ENCODE results near the gene UBE2U.

The UBE2U gene

DNA sequence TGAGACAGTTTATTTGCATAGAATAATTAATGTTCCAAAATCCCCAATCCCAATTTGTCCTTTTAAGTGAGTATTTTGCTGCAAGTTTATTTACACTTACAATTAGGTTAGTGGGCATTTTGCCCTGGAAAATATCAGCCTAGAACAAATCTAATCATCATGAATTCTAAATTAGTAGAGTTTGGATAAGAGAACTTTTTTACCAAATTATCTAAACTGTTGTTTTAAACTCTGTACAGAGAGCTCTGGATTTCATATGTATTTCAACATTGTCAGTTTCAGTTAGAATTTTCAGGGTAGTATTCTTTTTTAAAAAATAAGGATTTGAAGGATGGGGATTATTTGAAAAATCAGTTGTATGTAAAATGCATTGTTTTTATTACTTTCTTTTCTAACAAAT is 27.8 kb upstream of the UBE2U start:
- H3K27me3 ChIP-seq (ENCODE audit: control insufficient read depth, insufficient read depth, low read length): no peaks in the 10 kb centered on the region
- no peak overlapping the region for H3K4me3 ChIP-seq (ENCODE audit: low read length)
- H3K9ac ChIP-seq (ENCODE audit: low read length): no peak overlapping the region
- peaks cover 8% of the 10 kb centered on the region for H3K4me1 ChIP-seq (ENCODE audit: control insufficient read depth, insufficient read depth, low read length)
- no peak overlapping the region for H3K27ac ChIP-seq (ENCODE audit: low read depth, low read length)
- peaks cover 4% of the 10 kb centered on the region for H3K36me3 ChIP-seq (ENCODE audit: control insufficient read depth, insufficient read depth, low read length)

- Histone ChIP-seq H3K27me3 (ENCODE audit: control insufficient read depth, insufficient read depth, low read length) (no peaks in the 10 kb centered on the region), H3K36me3 (ENCODE audit: control insufficient read depth, insufficient read depth, low read length) (peaks cover 4% of the 10 kb centered on the region), H3K4me3 (ENCODE audit: low read length) (no peak overlapping the region), H3K27ac (ENCODE audit: low read depth, low read length) (no peak overlapping the region), H3K4me1 (ENCODE audit: control insufficient read depth, insufficient read depth, low read length) (peaks cover 8% of the 10 kb centered on the region), H3K9ac (ENCODE audit: low read length) (no peak overlapping the region)
Observed at GRCh38 chr1:64176659-64177058, 26.8 kb upstream of the UBE2U start.

DNA sequence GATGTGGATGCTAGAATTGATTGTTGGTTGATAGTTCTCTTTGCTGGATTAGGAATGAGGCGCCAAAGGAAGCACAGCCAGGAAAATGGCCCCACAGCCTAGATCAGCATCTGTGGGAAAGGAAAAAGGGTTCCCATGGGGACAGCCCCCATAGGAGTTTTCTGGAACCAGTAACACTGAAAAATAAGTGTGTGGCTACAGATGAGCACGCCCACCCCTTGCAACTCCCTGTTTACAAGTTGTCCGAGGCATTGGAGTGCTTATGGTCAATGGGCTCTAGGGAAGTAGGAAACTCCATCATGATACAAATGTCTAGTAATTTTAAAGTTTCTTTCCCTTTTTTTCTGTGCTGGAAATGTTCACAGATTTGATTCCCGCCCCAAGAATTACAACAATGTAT is 23.8 kb upstream of the UBE2U start:
- H3K4me1 ChIP-seq (ENCODE audit: control insufficient read depth, insufficient read depth, low read length): no peaks in the 10 kb centered on the region
- H3K9ac ChIP-seq (ENCODE audit: low read length): no peak overlapping the region
- no peak overlapping the region for H3K27ac ChIP-seq (ENCODE audit: low read depth, low read length)
- H3K27me3 ChIP-seq (ENCODE audit: control insufficient read depth, insufficient read depth, low read length): no peaks in the 10 kb centered on the region
- H3K4me3 ChIP-seq (ENCODE audit: low read length): no peak overlapping the region
- H3K36me3 ChIP-seq (ENCODE audit: control insufficient read depth, insufficient read depth, low read length): peaks cover 4% of the 10 kb centered on the region

- Histone ChIP-seq H3K9ac (ENCODE audit: low read length) (no peak overlapping the region), H3K27me3 (ENCODE audit: control insufficient read depth, insufficient read depth, low read length) (no peaks in the 10 kb centered on the region), H3K27ac (ENCODE audit: low read depth, low read length) (no peak overlapping the region), H3K4me3 (ENCODE audit: low read length) (no peak overlapping the region), H3K36me3 (ENCODE audit: control insufficient read depth, insufficient read depth, low read length) (no peaks in the 10 kb centered on the region), H3K4me1 (ENCODE audit: control insufficient read depth, insufficient read depth, low read length) (no peaks in the 10 kb centered on the region)
Observed at GRCh38 chr1:64182207-64182606, 21.2 kb upstream of the UBE2U start.

DNA sequence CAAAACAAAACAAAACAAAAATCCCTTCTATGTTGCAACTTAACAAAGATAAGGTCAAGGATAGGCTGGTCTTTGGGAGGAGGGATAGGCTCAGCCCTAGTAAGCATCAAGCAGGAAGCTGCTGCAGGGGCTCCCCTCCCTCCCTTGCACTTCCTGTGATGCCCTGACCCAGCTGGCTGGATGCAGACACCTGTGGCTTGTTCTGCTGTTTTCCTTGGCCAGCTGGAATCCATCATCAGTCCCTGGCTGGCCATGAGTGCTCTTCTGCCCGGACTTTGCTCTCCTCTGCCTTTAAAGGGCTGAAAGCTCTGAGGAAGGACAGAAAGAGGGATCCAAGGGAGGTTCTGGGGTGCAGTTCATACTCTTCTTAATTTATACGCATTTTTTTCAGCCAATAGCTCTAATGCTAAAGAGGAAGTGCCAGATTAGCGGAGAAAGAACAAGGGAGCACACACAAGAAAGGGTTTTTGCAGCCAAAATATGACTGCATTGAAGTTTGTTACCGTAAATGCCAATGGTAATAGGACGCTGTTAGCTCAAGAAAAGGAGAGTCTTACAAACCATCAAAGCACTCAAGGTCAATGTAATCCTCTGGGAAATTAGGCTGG is 19.9 kb upstream of the UBE2U start:
- H3K27ac ChIP-seq (ENCODE audit: low read depth, low read length): no peak overlapping the region
- no peak overlapping the region for H3K9ac ChIP-seq (ENCODE audit: low read length)

DNA sequence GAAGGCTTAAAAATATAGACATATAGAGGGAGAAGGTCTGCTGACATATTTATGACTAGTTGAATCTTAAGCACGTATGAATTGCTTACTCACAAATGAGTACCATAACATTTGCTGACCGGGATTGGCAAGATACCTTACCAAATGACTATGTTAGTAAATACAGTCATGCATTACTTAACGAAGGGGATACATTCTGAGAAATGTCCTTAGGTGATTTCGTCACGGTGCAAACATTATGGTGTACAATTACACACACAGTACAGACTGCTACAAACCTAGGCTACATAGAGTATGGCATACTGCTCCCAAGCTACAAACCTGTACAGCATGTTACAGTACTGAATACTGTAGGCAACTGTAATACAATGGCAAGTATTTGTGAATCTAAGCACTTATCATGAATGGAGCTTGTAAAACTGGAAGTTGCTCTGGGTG is 19.4 kb upstream of the UBE2U start:
- no peak overlapping the region for H3K4me3 ChIP-seq (ENCODE audit: low read length)
- H3K36me3 ChIP-seq (ENCODE audit: control insufficient read depth, insufficient read depth, low read length): no peaks in the 10 kb centered on the region
- no peak overlapping the region for H3K27ac ChIP-seq (ENCODE audit: low read depth, low read length)
- H3K4me1 ChIP-seq (ENCODE audit: control insufficient read depth, insufficient read depth, low read length): no peaks in the 10 kb centered on the region
- no peak overlapping the region for H3K9ac ChIP-seq (ENCODE audit: low read length)
- H3K27me3 ChIP-seq (ENCODE audit: control insufficient read depth, insufficient read depth, low read length): no peaks in the 10 kb centered on the region

More for the DNA sequence above, 19.9 kb upstream of the UBE2U start:
- no peaks in the 10 kb centered on the region for H3K4me1 ChIP-seq (ENCODE audit: control insufficient read depth, insufficient read depth, low read length)
- H3K4me3 ChIP-seq (ENCODE audit: low read length): no peak overlapping the region
- H3K27me3 ChIP-seq (ENCODE audit: control insufficient read depth, insufficient read depth, low read length): no peaks in the 10 kb centered on the region
- H3K36me3 ChIP-seq (ENCODE audit: control insufficient read depth, insufficient read depth, low read length): no peaks in the 10 kb centered on the region

- H3K4me3 ChIP-seq (ENCODE audit: low read length): no peak overlapping the region
- no peaks in the 10 kb centered on the region for H3K4me1 ChIP-seq (ENCODE audit: control insufficient read depth, insufficient read depth, low read length)
- H3K9ac ChIP-seq (ENCODE audit: low read length): no peak overlapping the region
- H3K27me3 ChIP-seq (ENCODE audit: control insufficient read depth, insufficient read depth, low read length): no peaks in the 10 kb centered on the region
- H3K36me3 ChIP-seq (ENCODE audit: control insufficient read depth, insufficient read depth, low read length): no peaks in the 10 kb centered on the region
- no peak overlapping the region for H3K27ac ChIP-seq (ENCODE audit: low read depth, low read length)
Observed at GRCh38 chr1:64186138-64186897, 17.1 kb upstream of the UBE2U start.

DNA sequence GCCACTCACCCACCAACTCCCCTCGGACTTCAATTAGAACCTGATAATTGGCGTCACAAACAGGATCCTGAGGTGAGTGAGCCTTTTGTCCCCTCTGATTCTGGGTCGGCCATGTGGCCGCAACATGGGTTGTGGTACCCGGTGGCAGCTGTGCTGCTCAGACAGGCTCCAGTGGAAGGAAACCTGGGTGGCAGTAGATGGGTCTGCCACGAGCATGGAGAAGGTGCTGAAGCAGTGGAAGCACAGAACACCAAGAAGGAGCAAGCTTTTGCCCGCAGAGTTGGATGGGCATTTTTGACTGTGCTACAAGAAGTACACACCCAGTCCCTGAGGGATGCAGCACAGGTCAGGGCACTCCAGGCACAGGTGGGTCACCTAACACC is 16.5 kb upstream of the UBE2U start:
- Histone ChIP-seq H3K4me3 (ENCODE audit: low read length) (no peak overlapping the region), H3K36me3 (ENCODE audit: control insufficient read depth, insufficient read depth, low read length) (no peaks in the 10 kb centered on the region), H3K9ac (ENCODE audit: low read length) (no peak overlapping the region), H3K27me3 (ENCODE audit: control insufficient read depth, insufficient read depth, low read length) (no peaks in the 10 kb centered on the region), H3K4me1 (ENCODE audit: control insufficient read depth, insufficient read depth, low read length) (no peaks in the 10 kb centered on the region), H3K27ac (ENCODE audit: low read depth, low read length) (no peak overlapping the region)

- H3K4me1 ChIP-seq (ENCODE audit: control insufficient read depth, insufficient read depth, low read length): no peaks in the 10 kb centered on the region
- no peak overlapping the region for H3K4me3 ChIP-seq (ENCODE audit: low read length)
- H3K27me3 ChIP-seq (ENCODE audit: control insufficient read depth, insufficient read depth, low read length): no peaks in the 10 kb centered on the region
- H3K36me3 ChIP-seq (ENCODE audit: control insufficient read depth, insufficient read depth, low read length): no peaks in the 10 kb centered on the region
- no peak overlapping the region for H3K9ac ChIP-seq (ENCODE audit: low read length)
- no peak overlapping the region for H3K27ac ChIP-seq (ENCODE audit: low read depth, low read length)
Observed at GRCh38 chr1:64187646-64188045, 15.8 kb upstream of the UBE2U start.

GRCh38 chr1:64192290-64192689 is 11.1 kb upstream of the UBE2U start:
- H3K27ac ChIP-seq (ENCODE audit: low read depth, low read length): no peak overlapping the region
- no peaks in the 10 kb centered on the region for H3K36me3 ChIP-seq (ENCODE audit: control insufficient read depth, insufficient read depth, low read length)
- H3K4me3 ChIP-seq (ENCODE audit: low read length): no peak overlapping the region
- H3K9ac ChIP-seq (ENCODE audit: low read length): no peak overlapping the region
- H3K4me1 ChIP-seq (ENCODE audit: control insufficient read depth, insufficient read depth, low read length): peaks cover 2% of the 10 kb centered on the region
- no peaks in the 10 kb centered on the region for H3K27me3 ChIP-seq (ENCODE audit: control insufficient read depth, insufficient read depth, low read length)

GRCh38 chr1:64194168-64195080 is 9.0 kb upstream of the UBE2U start:
- H3K9ac ChIP-seq (ENCODE audit: low read length): no peak overlapping the region
- H3K36me3 ChIP-seq (ENCODE audit: control insufficient read depth, insufficient read depth, low read length): no peaks in the 10 kb centered on the region
- H3K4me1 ChIP-seq (ENCODE audit: control insufficient read depth, insufficient read depth, low read length): peaks cover 2% of the 10 kb centered on the region
- H3K27me3 ChIP-seq (ENCODE audit: control insufficient read depth, insufficient read depth, low read length): no peaks in the 10 kb centered on the region
- no peak overlapping the region for H3K4me3 ChIP-seq (ENCODE audit: low read length)
- H3K27ac ChIP-seq (ENCODE audit: low read depth, low read length): no peak overlapping the region

DNA sequence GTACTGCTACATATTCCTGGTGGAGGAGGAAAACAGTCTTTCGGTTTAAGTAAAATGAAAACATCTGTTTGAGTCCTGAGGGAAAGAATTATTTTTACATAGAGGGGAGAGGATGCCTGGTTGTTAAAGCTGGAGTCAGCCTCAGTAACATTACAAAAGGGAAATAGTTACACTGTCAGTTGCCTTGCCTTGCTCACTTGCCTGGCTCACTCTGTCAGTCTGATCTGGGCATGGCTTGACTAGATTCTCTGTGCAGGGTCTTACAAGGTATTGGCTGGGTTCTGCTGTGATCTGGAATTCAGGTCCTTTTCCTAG is 8.4 kb upstream of the UBE2U start:
- Histone ChIP-seq H3K36me3 (ENCODE audit: control insufficient read depth, insufficient read depth, low read length) (no peaks in the 10 kb centered on the region), H3K27me3 (ENCODE audit: control insufficient read depth, insufficient read depth, low read length) (no peaks in the 10 kb centered on the region), H3K27ac (ENCODE audit: low read depth, low read length) (no peak overlapping the region), H3K4me3 (ENCODE audit: low read length) (no peak overlapping the region), H3K9ac (ENCODE audit: low read length) (no peak overlapping the region), H3K4me1 (ENCODE audit: control insufficient read depth, insufficient read depth, low read length) (peaks cover 2% of the 10 kb centered on the region)
